ENCODE data around the gene PDE6G. TPM values are rescaled to one million over a fixed set of nuclear protein-coding genes. Genes with fewer than 3 reads are reported as not detected.

Gene PDE6G
- total RNA-seq, 1 donor from 2014 or later = 0.50 TPM

DNA sequence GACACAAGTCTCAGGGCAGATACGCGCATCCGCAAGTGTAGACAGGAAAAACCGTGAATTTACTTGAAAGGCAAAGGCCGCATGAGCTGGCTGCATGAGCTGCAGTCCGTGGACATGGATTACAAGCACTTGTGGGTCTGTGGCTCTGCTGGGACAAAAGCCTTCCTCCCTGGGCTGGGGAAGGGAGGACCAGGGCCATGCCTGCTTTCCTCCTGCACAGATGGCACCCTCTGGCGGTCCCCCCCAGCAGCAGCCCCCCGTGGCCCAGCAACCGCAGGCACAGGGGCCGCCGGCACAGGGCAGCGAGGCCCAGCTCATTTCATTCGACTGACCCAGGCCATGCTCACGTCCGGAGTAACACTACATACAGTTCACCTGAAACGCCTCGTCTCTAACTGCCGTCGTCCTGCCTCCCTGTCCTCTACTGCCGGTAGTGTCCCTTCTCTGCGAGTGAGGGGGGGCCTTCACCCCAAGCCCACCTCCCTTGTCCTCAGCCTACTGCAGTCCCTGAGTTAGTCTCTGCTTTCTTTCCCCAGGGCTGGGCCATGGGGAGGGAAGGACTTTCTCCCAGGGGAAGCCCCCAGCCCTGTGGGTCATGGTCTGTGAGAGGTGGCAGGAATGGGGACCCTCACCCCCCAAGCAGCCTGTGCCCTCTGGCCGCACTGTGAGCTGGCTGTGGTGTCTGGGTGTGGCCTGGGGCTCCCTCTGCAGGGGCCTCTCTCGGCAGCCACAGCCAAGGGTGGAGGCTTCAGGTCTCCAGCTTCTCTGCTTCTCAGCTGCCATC lies 45.1 kb upstream of the PDE6G start:
- Mint-ChIP-seq H3K4me3 (ENCODE audit: low read depth) (peak overlapping the region; percentile 93), H3K36me3 (ENCODE audit: insufficient read depth) (peaks cover 19% of the 10 kb centered on the region), H3K27me3 (no peaks in the 10 kb centered on the region), H3K27ac (no peak overlapping the region), H3K9me3 (ENCODE audit: low read depth) (no peaks in the 10 kb centered on the region), H3K4me1 (ENCODE audit: low read depth) (peaks cover 9% of the 10 kb centered on the region)
- no peak for TF ChIP-seq CTCF (IDR thresholded peaks at IDR 0.05; ENCODE audit: unreplicated experiment)
- DNase-seq (ENCODE audit: low spot score, unreplicated experiment) = no peak

DNA sequence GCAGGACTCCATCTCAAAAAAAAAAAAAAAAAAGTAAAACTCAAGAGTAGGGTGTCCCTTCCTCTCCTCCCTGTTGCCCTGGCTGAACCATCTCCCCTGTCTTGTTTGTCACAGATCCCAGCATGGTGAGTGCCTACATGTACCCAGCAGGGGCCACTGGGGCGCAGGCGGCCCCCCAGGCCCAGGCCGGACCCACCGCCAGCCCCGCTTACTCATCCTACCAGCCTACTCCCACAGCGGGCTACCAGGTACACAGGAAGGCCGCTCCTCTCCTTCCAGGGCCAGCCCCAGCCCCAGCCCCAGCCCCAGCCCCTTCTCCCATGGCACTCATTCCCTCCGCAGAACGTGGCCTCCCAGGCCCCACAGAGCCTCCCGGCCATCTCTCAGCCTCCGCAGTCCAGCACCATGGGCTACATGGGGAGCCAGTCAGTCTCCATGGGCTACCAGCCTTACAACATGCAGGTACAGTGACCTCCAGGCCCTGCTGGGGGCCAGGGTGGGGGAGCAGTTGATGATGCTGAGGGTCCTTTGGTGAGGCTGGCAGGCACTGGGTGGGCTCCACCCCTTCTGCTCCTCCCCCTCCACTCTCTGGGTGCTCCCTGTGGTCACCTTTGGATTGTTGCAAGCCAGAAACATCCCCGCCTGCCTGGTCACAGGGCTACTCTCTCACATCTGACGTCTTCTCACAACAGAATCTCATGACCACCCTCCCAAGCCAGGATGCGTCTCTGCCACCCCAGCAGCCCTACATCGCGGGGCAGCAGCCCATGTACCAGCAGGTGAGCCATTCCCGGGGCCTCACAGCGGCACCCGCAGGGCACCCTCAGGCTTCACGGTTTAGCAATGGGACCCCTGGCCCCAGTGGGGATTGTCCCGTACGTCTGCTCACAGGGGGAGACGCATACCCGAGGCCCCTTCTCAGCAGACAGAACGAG lies 44.3 kb upstream of the PDE6G start:
- Mint-ChIP-seq H3K9me3 (ENCODE audit: low read depth) (no peaks in the 10 kb centered on the region), H3K4me3 (ENCODE audit: low read depth) (peak overlapping the region; percentile 21), H3K36me3 (ENCODE audit: insufficient read depth) (peaks cover 17% of the 10 kb centered on the region), H3K27me3 (no peaks in the 10 kb centered on the region), H3K4me1 (ENCODE audit: low read depth) (peaks cover 9% of the 10 kb centered on the region), H3K27ac (no peak overlapping the region)
- DNase-seq (ENCODE audit: low spot score, unreplicated experiment) = no peak
- TF ChIP-seq CTCF (IDR thresholded peaks at IDR 0.05; ENCODE audit: unreplicated experiment) = no peak

GRCh38 chr17:81697261-81698044 lies 41.1 kb upstream of the PDE6G start:
- H3K27ac Mint-ChIP-seq = no peak overlapping the region
- no peaks in the 10 kb centered on the region for H3K27me3 Mint-ChIP-seq
- H3K36me3 Mint-ChIP-seq (ENCODE audit: insufficient read depth) = peaks cover 15% of the 10 kb centered on the region
- no peak overlapping the region for H3K4me3 Mint-ChIP-seq (ENCODE audit: low read depth)
- no peak for TF ChIP-seq CTCF (IDR thresholded peaks at IDR 0.05; ENCODE audit: unreplicated experiment)
- no peak for DNase-seq (ENCODE audit: low spot score, unreplicated experiment)
- peaks cover 5% of the 10 kb centered on the region for H3K4me1 Mint-ChIP-seq (ENCODE audit: low read depth)
- H3K9me3 Mint-ChIP-seq (ENCODE audit: low read depth) = no peaks in the 10 kb centered on the region

- TF ChIP-seq CTCF (IDR thresholded peaks at IDR 0.05; ENCODE audit: unreplicated experiment) = no peak
- no peaks in the 10 kb centered on the region for H3K9me3 Mint-ChIP-seq (ENCODE audit: low read depth)
- peaks cover 16% of the 10 kb centered on the region for H3K36me3 Mint-ChIP-seq (ENCODE audit: insufficient read depth)
- no peak for DNase-seq (ENCODE audit: low spot score, unreplicated experiment)
- H3K4me1 Mint-ChIP-seq (ENCODE audit: low read depth) = no peaks in the 10 kb centered on the region
- no peak overlapping the region for H3K4me3 Mint-ChIP-seq (ENCODE audit: low read depth)
- no peak overlapping the region for H3K27ac Mint-ChIP-seq
- no peaks in the 10 kb centered on the region for H3K27me3 Mint-ChIP-seq
Measured at GRCh38 chr17:81696218-81696941, 40.0 kb upstream of the PDE6G start.
